Spleen (tissue), 7 donors: ENCODE measurements around the gene FGG.

ENCODE experiments used
- POLR2A ChIP-seq, 3 donors: fragments of 450-650 bp; IDR thresholded peaks; one replicate each; pipeline ENCODE4 v1.5.1; 2017; ENCODE audit warnings: antibody characterized with exemption in 3 of 3, mild to moderate bottlenecking in 1 of 3
- POLR2AphosphoS5 ChIP-seq, 3 donors: sonication (generic); formaldehyde crosslinking; IDR thresholded peaks; one replicate each; pipeline ENCODE4 v1.5.1; 2017; ENCODE audit warnings: antibody characterized with exemption in 3 of 3
- TF ChIP-seq, protein P1 (sequence below), 11 experiments: fragments of 200-600 bp in 7 of 11; fragments of 450-650 bp in 4 of 11; sonication (generic) in 4 of 11; IDR thresholded peaks in 8 of 11; conservative IDR thresholded peaks in 3 of 11; 1 replicate in 7 of 11; 2 replicates in 4 of 11; pipeline versions ENCODE4 v1.4.0 to v1.8.0; 2016 to 2021; ENCODE audit warnings: antibody characterized with exemption in 11 of 11, inconsistent platforms in 4 of 11, mild to moderate bottlenecking in 1 of 11
- donor health status: DM: no; HTN: no; CAD: no; lungs with moderate emphysema.
- donor health status: DM: no; HTN: no; CAD: no.
- donor health status: DM: no; HTN: no; CAD: no.

GRCh38 chr4:154574311-154574710, 38.1 kb downstream of the FGG start:
- TF ChIP-seq POLR2AphosphoS5 (IDR thresholded peaks at IDR 0.05) (no peak), POLR2A (IDR thresholded peaks at IDR 0.05) (no peak)
- TF ChIP-seq, protein P1, sequence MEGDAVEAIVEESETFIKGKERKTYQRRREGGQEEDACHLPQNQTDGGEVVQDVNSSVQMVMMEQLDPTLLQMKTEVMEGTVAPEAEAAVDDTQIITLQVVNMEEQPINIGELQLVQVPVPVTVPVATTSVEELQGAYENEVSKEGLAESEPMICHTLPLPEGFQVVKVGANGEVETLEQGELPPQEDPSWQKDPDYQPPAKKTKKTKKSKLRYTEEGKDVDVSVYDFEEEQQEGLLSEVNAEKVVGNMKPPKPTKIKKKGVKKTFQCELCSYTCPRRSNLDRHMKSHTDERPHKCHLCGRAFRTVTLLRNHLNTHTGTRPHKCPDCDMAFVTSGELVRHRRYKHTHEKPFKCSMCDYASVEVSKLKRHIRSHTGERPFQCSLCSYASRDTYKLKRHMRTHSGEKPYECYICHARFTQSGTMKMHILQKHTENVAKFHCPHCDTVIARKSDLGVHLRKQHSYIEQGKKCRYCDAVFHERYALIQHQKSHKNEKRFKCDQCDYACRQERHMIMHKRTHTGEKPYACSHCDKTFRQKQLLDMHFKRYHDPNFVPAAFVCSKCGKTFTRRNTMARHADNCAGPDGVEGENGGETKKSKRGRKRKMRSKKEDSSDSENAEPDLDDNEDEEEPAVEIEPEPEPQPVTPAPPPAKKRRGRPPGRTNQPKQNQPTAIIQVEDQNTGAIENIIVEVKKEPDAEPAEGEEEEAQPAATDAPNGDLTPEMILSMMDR (IDR thresholded peaks at IDR 0.05 in 8 of 11, conservative IDR thresholded peaks at IDR 0.05 in 3 of 11), result no peak
